Pancreas (tissue), 10 donors: ENCODE results near the gene SMAD4. TPM values are rescaled to one million over a fixed set of nuclear protein-coding genes. Genes with fewer than 3 reads are reported as not detected.
A peak's percentile ranks its signal among the peaks of the same experiment; 100 is the strongest.
"Not testable (repeated sequence)": the region's sequence is repeated elsewhere in the genome, so short reads cannot be mapped to it uniquely, and the experiment has no call there.

Experiments
- ATAC-seq, 4 donors: fragments of 200-7000 bp; cut with Tn5 transposase; one replicate each; pipeline versions ENCODE4 v1.8.0 to v1.9.1; 2020; ENCODE audit warnings: mild to moderate bottlenecking in 4 of 4, moderate library complexity in 4 of 4
- DNase-seq, 6 donors: peaks; one replicate each; pipeline ENCODE4 v3.0.0-alpha.2; 2020
- FAIRE-seq: peaks from 2 replicates; lab custom pipeline; 2012; peaks lifted over from hg19 to GRCh38; lab: Jason Lieb, UNC
- H3K27ac ChIP-seq, 4 donors: fragments of 200-600 bp; sonication (generic); 1 replicate in 3 of 4; 2 replicates in 1 of 4; pipeline versions ENCODE4 v1.5.0 to v1.8.0; 2020
- H3K27me3 ChIP-seq, 4 donors: fragments of 200-600 bp; one replicate each; pipeline ENCODE4 v1.8.0; 2021
- H3K36me3 ChIP-seq, 3 donors: fragments of 200-600 bp; sonication (generic) in 1 of 3; one replicate each; pipeline versions ENCODE4 v1.5.0 to v1.8.0; 2020 to 2021
- H3K4me1 ChIP-seq, 3 donors: fragments of 200-600 bp; one replicate each; pipeline ENCODE4 v1.8.0; 2021
- H3K4me3 ChIP-seq, 4 donors: fragments of 200-600 bp; sonication (generic) in 2 of 4; one replicate each; pipeline versions ENCODE4 v1.5.0 to v1.8.0; 2020 to 2021
- H3K9me3 ChIP-seq, 4 donors: fragments of 200-600 bp; one replicate each; pipeline ENCODE4 v1.8.0; 2021
- CTCF ChIP-seq, 4 donors: fragments of 200-600 bp; sonication (generic) in 3 of 4; IDR thresholded peaks; one replicate each; pipeline versions ENCODE4 v1.5.0 to v1.8.0; 2021; ENCODE audit warnings: antibody characterized with exemption in 4 of 4
- WGBS, 2 donors: extraction: QIAGEN DNeasy Blood & Tissue Kit; methylation state at CpG; one replicate each; pipeline ENCODE4 v1.1.7; 2013; 5-methylcytosine and 5-hydroxymethylcytosine counted together
- intact Hi-C, 3 donors: fragments of 100-400 bp; cut with DNase I; formaldehyde crosslinking; loops; one replicate each; pipeline versions ENCODE4 v1.11.1 to v1.14.2; 2022
- polyA plus RNA-seq, 2 donors: library from polyadenylated mRNA; stranded (reverse); fragments of 200-250 nt; gene quantifications; one replicate each; pipeline ENCODE4 v1.2.3, GENCODE V29; 2013
- total RNA-seq, 6 donors: library from RNA; stranded (reverse); fragmentation: NEBNext Ultra II Directional in 4 of 6; extraction: Animal tissue kit (Norgen Biotek cat#: 25700) in 4 of 6; gene quantifications; one replicate each; pipeline versions ENCODE4 v1.2.1 to v1.2.4, GENCODE V29; 2021 to 2023
- donor health status: healthy with polysubstance abuse.
- donor health status: DM: no; HTN: no; CAD: no; lungs with moderate emphysema.
- donor health status: DM: no; HTN: no; CAD: no.
- donor health status: control.
- donor health status: control.
- donor health status: Bipolar disorder and iron deficiency.
- donor health status: DM: yes; HTN: yes; CAD: no.
- donor health status: DM: no; HTN: no; CAD: no.
- donor health status: DM: no; HTN: no; CAD: no.
- donor health status: DM: yes; HTN: yes; CAD: no.

SMAD4 gene
- total and polyA plus RNA-seq, 8 donors: 8.6 to 77.6 (median 44.0) TPM

GRCh38 chr18:51108330-51108729 lies 78.3 kb downstream of the SMAD4 start:
- intact Hi-C loops: no loop called here
- H3K27me3 ChIP-seq: no peaks in the 10 kb centered on the region
- ATAC-seq (no peak), DNase-seq (no peak), FAIRE-seq (no peak)
- H3K9me3 ChIP-seq: no peaks in the 10 kb centered on the region
- no peak for TF ChIP-seq CTCF (IDR thresholded peaks at IDR 0.05)
- H3K36me3 ChIP-seq: no peaks in the 10 kb centered on the region
- WGBS, 2 donors: 71 to 74% methylated on average over 5 of the region's 5 CpGs
- H3K27ac ChIP-seq: no peak overlapping the region
- no peak overlapping the region for H3K4me3 ChIP-seq
- H3K4me1 ChIP-seq: no peaks in the 10 kb centered on the region

GRCh38 chr18:51110073-51110797 lies 80.2 kb downstream of the SMAD4 start:
- intact Hi-C loops: no loop called here
- no peaks in the 10 kb centered on the region for H3K27me3 ChIP-seq
- H3K4me3 ChIP-seq: no peak overlapping the region
- no peaks in the 10 kb centered on the region for H3K36me3 ChIP-seq
- FAIRE-seq: no peak
- DNase-seq: peak; percentile 21 to 97 (median 75)
- ATAC-seq: peak; percentile 95 to 99 (median 98)
- no peaks in the 10 kb centered on the region for H3K4me1 ChIP-seq
- H3K27ac ChIP-seq: no peak overlapping the region
- no peaks in the 10 kb centered on the region for H3K9me3 ChIP-seq
- WGBS, 2 donors: 30 to 41% methylated on average over 31 to 42 of the region's 42 CpGs
- peak; percentile 92 to 98 (median 95) for TF ChIP-seq CTCF (IDR thresholded peaks at IDR 0.05)

- H3K4me1 ChIP-seq, FAIRE-seq, intact Hi-C loops, H3K4me3 ChIP-seq, ATAC-seq, H3K27me3 ChIP-seq, H3K27ac ChIP-seq, H3K36me3 ChIP-seq, H3K9me3 ChIP-seq: not testable (repeated sequence)
- peak in 1 of 6 donors; percentile 50 for DNase-seq
- 94 to 97% methylated on average over 21 to 24 of the region's 24 CpGs for WGBS, 2 donors
These were observed 81.8 kb downstream of the SMAD4 start for GRCh38 chr18:51111633-51112355.

- H3K27me3 ChIP-seq, H3K36me3 ChIP-seq, FAIRE-seq, intact Hi-C loops, H3K9me3 ChIP-seq, ATAC-seq, H3K4me3 ChIP-seq, DNase-seq, H3K4me1 ChIP-seq, H3K27ac ChIP-seq: not testable (repeated sequence)
- 93 to 96% methylated on average over 22 to 25 of the region's 25 CpGs for WGBS, 2 donors
These were observed 87.0 kb downstream of the SMAD4 start for GRCh38 chr18:51116996-51117395.

- H3K27ac ChIP-seq, H3K4me3 ChIP-seq, intact Hi-C loops, H3K9me3 ChIP-seq, ATAC-seq, H3K27me3 ChIP-seq, H3K36me3 ChIP-seq, H3K4me1 ChIP-seq, FAIRE-seq, DNase-seq: not testable (repeated sequence)
- WGBS, 2 donors: 89 to 92% methylated on average over 11 of the region's 11 CpGs
These were observed 89.5 kb downstream of the SMAD4 start for GRCh38 chr18:51119561-51119960.

GRCh38 chr18:51119976-51120375 lies 90.0 kb downstream of the SMAD4 start:
- H3K4me1 ChIP-seq, intact Hi-C loops, FAIRE-seq: not testable (repeated sequence)

More at GRCh38 chr18:51119976-51120375, 90.0 kb downstream of the SMAD4 start:
- not testable (repeated sequence) for H3K9me3 ChIP-seq, DNase-seq, H3K27ac ChIP-seq, ATAC-seq, H3K4me3 ChIP-seq, H3K27me3 ChIP-seq, H3K36me3 ChIP-seq
- 93 to 97% methylated on average over 16 of the region's 16 CpGs for whole genome bisulfite sequencing, 2 donors
